ENCODE data around the gene EIF3J.

DNA sequence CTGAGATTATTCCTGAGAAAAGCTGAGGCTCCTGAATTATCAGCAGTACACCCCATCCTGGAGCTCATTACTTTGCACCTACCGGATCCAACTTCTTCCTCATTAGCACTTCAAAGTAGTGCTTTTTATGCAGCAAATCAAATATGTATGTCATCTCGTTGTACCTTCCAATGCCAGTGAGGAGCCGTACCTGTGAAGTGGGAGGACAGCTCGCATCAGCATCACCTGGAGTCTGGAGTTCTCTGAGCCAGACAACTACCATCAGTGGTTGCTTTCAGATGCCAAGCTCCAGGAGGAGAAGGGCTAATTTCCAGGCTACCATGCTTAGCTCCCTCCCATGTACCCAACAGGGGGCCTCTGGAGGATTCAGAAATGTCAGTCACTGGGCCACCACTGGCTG, 32.4 kb downstream of the EIF3J start:
- TF ChIP-seq, protein P1, sequence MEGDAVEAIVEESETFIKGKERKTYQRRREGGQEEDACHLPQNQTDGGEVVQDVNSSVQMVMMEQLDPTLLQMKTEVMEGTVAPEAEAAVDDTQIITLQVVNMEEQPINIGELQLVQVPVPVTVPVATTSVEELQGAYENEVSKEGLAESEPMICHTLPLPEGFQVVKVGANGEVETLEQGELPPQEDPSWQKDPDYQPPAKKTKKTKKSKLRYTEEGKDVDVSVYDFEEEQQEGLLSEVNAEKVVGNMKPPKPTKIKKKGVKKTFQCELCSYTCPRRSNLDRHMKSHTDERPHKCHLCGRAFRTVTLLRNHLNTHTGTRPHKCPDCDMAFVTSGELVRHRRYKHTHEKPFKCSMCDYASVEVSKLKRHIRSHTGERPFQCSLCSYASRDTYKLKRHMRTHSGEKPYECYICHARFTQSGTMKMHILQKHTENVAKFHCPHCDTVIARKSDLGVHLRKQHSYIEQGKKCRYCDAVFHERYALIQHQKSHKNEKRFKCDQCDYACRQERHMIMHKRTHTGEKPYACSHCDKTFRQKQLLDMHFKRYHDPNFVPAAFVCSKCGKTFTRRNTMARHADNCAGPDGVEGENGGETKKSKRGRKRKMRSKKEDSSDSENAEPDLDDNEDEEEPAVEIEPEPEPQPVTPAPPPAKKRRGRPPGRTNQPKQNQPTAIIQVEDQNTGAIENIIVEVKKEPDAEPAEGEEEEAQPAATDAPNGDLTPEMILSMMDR (IDR thresholded peaks at IDR 0.05 in 8 of 11, conservative IDR thresholded peaks at IDR 0.05 in 3 of 11) = no peak
- no peak for TF ChIP-seq POLR2AphosphoS5 (IDR thresholded peaks at IDR 0.05)
